CMK (cell line): ENCODE data around the gene AP2A1.

Source experiments
- DNase-seq: peaks from one replicate; pipeline ENCODE4 v3.0.0-alpha.2; 2010; ENCODE audit warnings: low read depth

Gene AP2A1

GRCh38 chr19:49766007-49766929 lies 533 bp upstream of the AP2A1 start:
- DNase-seq: peak; percentile 100

GRCh38 chr19:49767381-49767780 lies 580 bp downstream of the AP2A1 start:
- DNase-seq: no peak

- no peak for DNase-seq
These were observed 1.3 kb downstream of the AP2A1 start for GRCh38 chr19:49767967-49768581.

- no peak for DNase-seq
These were observed 3.7 kb downstream of the AP2A1 start for GRCh38 chr19:49770529-49770928.

- DNase-seq: no peak
These were observed 4.9 kb downstream of the AP2A1 start for GRCh38 chr19:49771674-49772139.

GRCh38 chr19:49772850-49773432 lies 6.1 kb downstream of the AP2A1 start:
- no peak for DNase-seq

- no peak for DNase-seq
These were observed 7.0 kb downstream of the AP2A1 start for GRCh38 chr19:49773663-49774350.

- no peak for DNase-seq
These were observed 8.2 kb downstream of the AP2A1 start for GRCh38 chr19:49774969-49775368.

- no peak for DNase-seq
These were observed 9.1 kb downstream of the AP2A1 start for GRCh38 chr19:49775742-49776370.

GRCh38 chr19:49776371-49776764 lies 9.6 kb downstream of the AP2A1 start:
- DNase-seq: no peak

GRCh38 chr19:49779731-49780555 lies 13.1 kb downstream of the AP2A1 start:
- no peak for DNase-seq

GRCh38 chr19:49780861-49781260 lies 14.1 kb downstream of the AP2A1 start:
- no peak for DNase-seq

GRCh38 chr19:49781394-49781793 lies 14.6 kb downstream of the AP2A1 start:
- no peak for DNase-seq

- DNase-seq: no peak
These were observed 15.7 kb downstream of the AP2A1 start for GRCh38 chr19:49782515-49782914.

- no peak for DNase-seq
These were observed 19.6 kb downstream of the AP2A1 start for GRCh38 chr19:49786376-49786820.

GRCh38 chr19:49787746-49788145 lies 20.9 kb downstream of the AP2A1 start:
- DNase-seq: no peak

GRCh38 chr19:49788857-49789256 lies 22.1 kb downstream of the AP2A1 start:
- DNase-seq: no peak

- no peak for DNase-seq
These were observed 24.1 kb downstream of the AP2A1 start for GRCh38 chr19:49790866-49791265.

- DNase-seq: no peak
These were observed 25.1 kb downstream of the AP2A1 start for GRCh38 chr19:49791776-49792445.

- DNase-seq: no peak
These were observed 26.2 kb downstream of the AP2A1 start for GRCh38 chr19:49792829-49793560.
